Nasal cavity respiratory epithelium epithelial cell of viscerocranial mucosa (primary cell): ENCODE measurements around the gene MAP3K4. TPM values are rescaled to one million over a fixed set of nuclear protein-coding genes. Genes with fewer than 3 reads are reported as not detected.

Experiments used
- total RNA-seq: library from RNA; depleted of rRNA; stranded (reverse); fragments of >200 nt; gene quantifications from 2 replicates; pipeline ENCODE4 v1.2.3, GENCODE V29; 2014

MAP3K4 gene, protein sequence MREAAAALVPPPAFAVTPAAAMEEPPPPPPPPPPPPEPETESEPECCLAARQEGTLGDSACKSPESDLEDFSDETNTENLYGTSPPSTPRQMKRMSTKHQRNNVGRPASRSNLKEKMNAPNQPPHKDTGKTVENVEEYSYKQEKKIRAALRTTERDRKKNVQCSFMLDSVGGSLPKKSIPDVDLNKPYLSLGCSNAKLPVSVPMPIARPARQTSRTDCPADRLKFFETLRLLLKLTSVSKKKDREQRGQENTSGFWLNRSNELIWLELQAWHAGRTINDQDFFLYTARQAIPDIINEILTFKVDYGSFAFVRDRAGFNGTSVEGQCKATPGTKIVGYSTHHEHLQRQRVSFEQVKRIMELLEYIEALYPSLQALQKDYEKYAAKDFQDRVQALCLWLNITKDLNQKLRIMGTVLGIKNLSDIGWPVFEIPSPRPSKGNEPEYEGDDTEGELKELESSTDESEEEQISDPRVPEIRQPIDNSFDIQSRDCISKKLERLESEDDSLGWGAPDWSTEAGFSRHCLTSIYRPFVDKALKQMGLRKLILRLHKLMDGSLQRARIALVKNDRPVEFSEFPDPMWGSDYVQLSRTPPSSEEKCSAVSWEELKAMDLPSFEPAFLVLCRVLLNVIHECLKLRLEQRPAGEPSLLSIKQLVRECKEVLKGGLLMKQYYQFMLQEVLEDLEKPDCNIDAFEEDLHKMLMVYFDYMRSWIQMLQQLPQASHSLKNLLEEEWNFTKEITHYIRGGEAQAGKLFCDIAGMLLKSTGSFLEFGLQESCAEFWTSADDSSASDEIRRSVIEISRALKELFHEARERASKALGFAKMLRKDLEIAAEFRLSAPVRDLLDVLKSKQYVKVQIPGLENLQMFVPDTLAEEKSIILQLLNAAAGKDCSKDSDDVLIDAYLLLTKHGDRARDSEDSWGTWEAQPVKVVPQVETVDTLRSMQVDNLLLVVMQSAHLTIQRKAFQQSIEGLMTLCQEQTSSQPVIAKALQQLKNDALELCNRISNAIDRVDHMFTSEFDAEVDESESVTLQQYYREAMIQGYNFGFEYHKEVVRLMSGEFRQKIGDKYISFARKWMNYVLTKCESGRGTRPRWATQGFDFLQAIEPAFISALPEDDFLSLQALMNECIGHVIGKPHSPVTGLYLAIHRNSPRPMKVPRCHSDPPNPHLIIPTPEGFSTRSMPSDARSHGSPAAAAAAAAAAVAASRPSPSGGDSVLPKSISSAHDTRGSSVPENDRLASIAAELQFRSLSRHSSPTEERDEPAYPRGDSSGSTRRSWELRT (N-terminal part only)
- 34.2 and 60.5 TPM in 2 replicates for total RNA-seq

DNA sequence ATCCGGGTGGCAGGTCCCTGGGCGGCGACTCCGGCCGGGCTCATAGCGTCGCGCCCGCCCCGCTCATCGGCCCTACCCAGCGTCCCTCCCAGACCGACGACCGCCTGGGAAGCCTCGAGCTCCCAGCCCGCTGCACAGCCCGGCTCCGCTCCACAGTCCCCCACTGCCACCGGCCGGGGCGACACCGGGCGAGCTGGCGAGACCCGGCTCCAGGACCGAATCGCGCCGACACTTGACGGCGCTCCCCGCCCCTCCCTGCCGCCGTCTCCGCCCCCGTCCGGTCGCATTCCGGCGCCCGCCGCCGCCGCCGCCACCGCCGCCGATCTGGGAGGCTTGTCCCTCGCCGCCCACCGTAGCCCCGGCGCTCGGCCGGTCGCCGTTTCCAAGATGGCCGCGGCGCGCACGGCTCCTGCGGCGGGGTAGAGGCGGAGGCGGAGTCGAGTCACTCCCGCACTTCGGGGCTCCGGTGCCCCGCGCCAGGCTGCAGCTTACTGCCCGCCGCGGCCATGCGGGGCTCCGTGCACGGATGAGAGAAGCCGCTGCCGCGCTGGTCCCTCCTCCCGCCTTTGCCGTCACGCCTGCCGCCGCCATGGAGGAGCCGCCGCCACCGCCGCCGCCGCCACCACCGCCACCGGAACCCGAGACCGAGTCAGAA, at the start of gene MAP3K4:
MAP3K4 (plus strand) TSS at position 364 of the 655 bp plus-strand sequence; CDS start at position 527, 163 bp downstream.

